K562 (cell line): ENCODE measurements around the gene TTC38.

Experiments
- CREB1 ChIP-seq, 2 experiments: sonication (generic) in 1 of 2; formaldehyde crosslinking in 1 of 2; IDR thresholded peaks; 2 replicates each; pipeline versions ENCODE4 v1.6.1 to v1.8.0; 2012 to 2022; ENCODE audit warnings: inconsistent platforms in 1 of 2, mild to moderate bottlenecking in 1 of 2, missing genetic modification reagents in 1 of 2, moderate library complexity in 1 of 2
- CTCF ChIP-seq, 3 experiments: IDR thresholded peaks in 2 of 3; conservative IDR thresholded peaks in 1 of 3; 2 replicates each; pipeline ENCODE4 v1.5.1; 2011 to 2012; ENCODE audit warnings: low read length in 3 of 3, mild to moderate bottlenecking in 3 of 3, control low read depth in 2 of 3, improper control_type of control experiment in 1 of 3, inconsistent platforms in 1 of 3, low read depth in 1 of 3, mixed read lengths in 1 of 3, moderate library complexity in 1 of 3; ENCODE audit not compliant: insufficient read depth in 2 of 3
- DLX4 ChIP-seq: fragments of 250-450 bp; sonication (Bioruptor Pico); IDR thresholded peaks from 2 replicates; pipeline ENCODE4 v1.6.1; 2021; ENCODE audit warnings: mild to moderate bottlenecking
- FOXA3 ChIP-seq, 2 experiments: fragments of 450-650 bp in 1 of 2; sonication (generic) in 1 of 2; formaldehyde crosslinking; IDR thresholded peaks in 1 of 2; conservative IDR thresholded peaks in 1 of 2; 2 replicates each; pipeline versions ENCODE4 v1.4.0 to v1.8.0; 2020 to 2022; ENCODE audit warnings: mild to moderate bottlenecking in 2 of 2, missing genetic modification reagents in 1 of 2
- MAZ ChIP-seq, 2 experiments: fragments of 450-650 bp in 1 of 2; sonication (generic) in 1 of 2; formaldehyde crosslinking; IDR thresholded peaks in 1 of 2; conservative IDR thresholded peaks in 1 of 2; 2 replicates each; pipeline versions ENCODE4 v1.4.0 to v1.5.0; 2020; ENCODE audit warnings: mild to moderate bottlenecking in 1 of 2, missing genetic modification reagents in 1 of 2
- POLR2A ChIP-seq: fragments of 450-650 bp; conservative IDR thresholded peaks from 2 replicates; pipeline ENCODE4 v1.6.1; 2016
- PRMT5 ChIP-seq: sonication (generic); formaldehyde crosslinking; IDR thresholded peaks from 2 replicates; pipeline ENCODE4 v1.5.0; 2020; ENCODE audit warnings: missing genetic modification reagents
- RB1 ChIP-seq: fragments of 450-650 bp; IDR thresholded peaks from 2 replicates; pipeline ENCODE4 v1.6.1; 2017; ENCODE audit warnings: low read depth, mild to moderate bottlenecking
- SMARCA4 ChIP-seq: fragments of 450-650 bp; IDR thresholded peaks from 2 replicates; pipeline ENCODE4 v1.6.1; 2016
- TBL1XR1 ChIP-seq, 2 experiments: IDR thresholded peaks; 2 replicates each; pipeline ENCODE4 v1.6.1; 2012; ENCODE audit warnings: improper control_type of control experiment in 2 of 2, low read length in 2 of 2, mild to moderate bottlenecking in 1 of 2
- TCF7 ChIP-seq: sonication (generic); IDR thresholded peaks from 2 replicates; pipeline ENCODE4 v1.6.1; 2016; ENCODE audit warnings: antibody characterized with exemption, borderline replicate concordance
- ZFPM2 ChIP-seq: fragments of 250-450 bp; sonication (Bioruptor Pico); IDR thresholded peaks from 2 replicates; pipeline ENCODE4 v1.5.1; 2022; ENCODE audit warnings: mild to moderate bottlenecking
- ZNF347 ChIP-seq: fragments of 450-650 bp; formaldehyde crosslinking; IDR thresholded peaks from 2 replicates; pipeline ENCODE4 v1.4.0; 2020; ENCODE audit warnings: low read depth, mild to moderate bottlenecking, moderate library complexity

- no peak for TF ChIP-seq DLX4 (CRISPR knock-in tag)
- TF ChIP-seq FOXA3 (CRISPR knock-in tag; conservative IDR thresholded peaks at IDR 0.05 in 1 of 2, IDR thresholded peaks at IDR 0.05 in 1 of 2) = no peak
- TF ChIP-seq PRMT5 (CRISPR knock-in tag) = no peak
- no peak for TF ChIP-seq RB1
- TF ChIP-seq TBL1XR1 (IDR thresholded peaks at IDR 0.05; ENCODE audit: low read length in 2 of 2) = no peak
- TF ChIP-seq POLR2A = no peak
- no peak for TF ChIP-seq CTCF (IDR thresholded peaks at IDR 0.05 in 2 of 3, conservative IDR thresholded peaks at IDR 0.05 in 1 of 3; ENCODE audit: insufficient read depth in 2 of 3, low read depth in 1 of 3, low read length in 3 of 3)
- no peak for TF ChIP-seq MAZ (CRISPR knock-in tag; conservative IDR thresholded peaks at IDR 0.05 in 1 of 2, IDR thresholded peaks at IDR 0.05 in 1 of 2)
- no peak for TF ChIP-seq ZFPM2
- TF ChIP-seq SMARCA4 = no peak
- TF ChIP-seq TCF7 = no peak
- no peak for TF ChIP-seq CREB1 (IDR thresholded peaks at IDR 0.05)
- TF ChIP-seq CREB1 (CRISPR knock-in tag; IDR thresholded peaks at IDR 0.05) = no peak
- TF ChIP-seq ZNF347 = no peak
Measured at GRCh38 chr22:46294784-46295183, 27.0 kb downstream of the TTC38 start.
